SK-N-SH treated with all-trans-retinoic acid at 6 μM for 48 hours (cell line): Measurements from ENCODE around the gene ELK1.
"Not testable (repeated sequence)": the region's sequence is repeated elsewhere in the genome, so short reads cannot be mapped to it uniquely, and the experiment has no call there.

Source experiments
- ARNTL ChIP-seq: fragments of 450-650 bp; formaldehyde crosslinking; IDR thresholded peaks from 2 replicates; pipeline ENCODE4 v1.5.0; 2020; ENCODE audit warnings: low read depth, mild to moderate bottlenecking, moderate library complexity, borderline replicate concordance
- CSDC2 ChIP-seq: fragments of 250-450 bp; sonication (Bioruptor Pico); IDR thresholded peaks from 2 replicates; pipeline ENCODE4 v1.5.0; 2020; ENCODE audit warnings: mild to moderate bottlenecking, moderate library complexity
- RARB ChIP-seq: fragments of 250-450 bp; sonication (Bioruptor Pico); IDR thresholded peaks from 2 replicates; pipeline ENCODE4 v1.8.0; 2021; ENCODE audit warnings: mild to moderate bottlenecking, moderate library complexity
- ZC3H10 ChIP-seq: fragments of 250-450 bp; sonication (Bioruptor Pico); IDR thresholded peaks from 2 replicates; pipeline ENCODE4 v1.5.1; 2021; ENCODE audit warnings: mild to moderate bottlenecking, moderate library complexity
- ZFP3 ChIP-seq: fragments of 250-450 bp; sonication (Bioruptor Pico); IDR thresholded peaks from 2 replicates; pipeline ENCODE4 v1.5.0; 2020; ENCODE audit warnings: mild to moderate bottlenecking, moderate library complexity
- ZNF70 ChIP-seq: fragments of 450-650 bp; formaldehyde crosslinking; IDR thresholded peaks from 2 replicates; pipeline ENCODE4 v1.5.0; 2020; ENCODE audit warnings: mild to moderate bottlenecking, moderate library complexity
- TF ChIP-seq, protein P1 (sequence below): fragments of 250-450 bp; sonication (Bioruptor Pico); IDR thresholded peaks from 2 replicates; pipeline ENCODE4 v1.5.0; 2020; ENCODE audit warnings: mild to moderate bottlenecking, moderate library complexity
- TF ChIP-seq, protein P2 (sequence below): fragments of 250-450 bp; sonication (Bioruptor Pico); IDR thresholded peaks from 2 replicates; pipeline ENCODE4 v1.5.1; 2021; ENCODE audit warnings: mild to moderate bottlenecking, moderate library complexity
- TF ChIP-seq, protein P3 (sequence below): fragments of 250-450 bp; sonication (Bioruptor Pico); IDR thresholded peaks from 2 replicates; pipeline ENCODE4 v1.5.1; 2020; ENCODE audit warnings: low read depth, mild to moderate bottlenecking, moderate library complexity
- TF ChIP-seq, protein P4 (sequence below): fragments of 250-450 bp; sonication (Bioruptor Pico); IDR thresholded peaks from 2 replicates; pipeline ENCODE4 v1.8.0; 2020; ENCODE audit warnings: mild to moderate bottlenecking, moderate library complexity, borderline replicate concordance

DNA sequence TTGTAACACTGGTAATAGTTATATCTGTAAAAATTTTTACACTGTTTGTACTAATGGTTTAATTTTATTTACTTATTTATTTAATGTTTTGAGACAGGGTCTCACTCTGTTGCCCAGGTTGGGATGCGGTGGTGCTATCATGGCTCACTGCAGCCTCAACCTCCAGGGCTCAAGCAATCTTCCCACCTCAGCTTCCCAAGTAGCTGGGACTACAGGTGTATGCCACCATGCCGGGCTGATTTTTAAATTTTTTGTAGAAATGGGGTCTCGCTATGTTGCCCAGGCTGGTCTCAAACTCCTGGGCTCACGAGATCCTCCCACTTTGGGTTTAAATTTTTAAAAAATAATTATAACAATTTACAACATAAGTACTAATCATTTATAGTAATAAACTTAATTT, 47.2 kb downstream of the ELK1 start:
- not testable (repeated sequence) for TF ChIP-seq ZFP3, ZNF70, ARNTL, RARB, CSDC2, ZC3H10 (CRISPR knock-in tag)
- TF ChIP-seq, protein P1, sequence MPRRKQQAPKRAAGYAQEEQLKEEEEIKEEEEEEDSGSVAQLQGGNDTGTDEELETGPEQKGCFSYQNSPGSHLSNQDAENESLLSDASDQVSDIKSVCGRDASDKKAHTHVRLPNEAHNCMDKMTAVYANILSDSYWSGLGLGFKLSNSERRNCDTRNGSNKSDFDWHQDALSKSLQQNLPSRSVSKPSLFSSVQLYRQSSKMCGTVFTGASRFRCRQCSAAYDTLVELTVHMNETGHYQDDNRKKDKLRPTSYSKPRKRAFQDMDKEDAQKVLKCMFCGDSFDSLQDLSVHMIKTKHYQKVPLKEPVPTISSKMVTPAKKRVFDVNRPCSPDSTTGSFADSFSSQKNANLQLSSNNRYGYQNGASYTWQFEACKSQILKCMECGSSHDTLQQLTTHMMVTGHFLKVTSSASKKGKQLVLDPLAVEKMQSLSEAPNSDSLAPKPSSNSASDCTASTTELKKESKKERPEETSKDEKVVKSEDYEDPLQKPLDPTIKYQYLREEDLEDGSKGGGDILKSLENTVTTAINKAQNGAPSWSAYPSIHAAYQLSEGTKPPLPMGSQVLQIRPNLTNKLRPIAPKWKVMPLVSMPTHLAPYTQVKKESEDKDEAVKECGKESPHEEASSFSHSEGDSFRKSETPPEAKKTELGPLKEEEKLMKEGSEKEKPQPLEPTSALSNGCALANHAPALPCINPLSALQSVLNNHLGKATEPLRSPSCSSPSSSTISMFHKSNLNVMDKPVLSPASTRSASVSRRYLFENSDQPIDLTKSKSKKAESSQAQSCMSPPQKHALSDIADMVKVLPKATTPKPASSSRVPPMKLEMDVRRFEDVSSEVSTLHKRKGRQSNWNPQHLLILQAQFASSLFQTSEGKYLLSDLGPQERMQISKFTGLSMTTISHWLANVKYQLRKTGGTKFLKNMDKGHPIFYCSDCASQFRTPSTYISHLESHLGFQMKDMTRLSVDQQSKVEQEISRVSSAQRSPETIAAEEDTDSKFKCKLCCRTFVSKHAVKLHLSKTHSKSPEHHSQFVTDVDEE (CRISPR knock-in tag): not testable (repeated sequence)
- TF ChIP-seq, protein P2, sequence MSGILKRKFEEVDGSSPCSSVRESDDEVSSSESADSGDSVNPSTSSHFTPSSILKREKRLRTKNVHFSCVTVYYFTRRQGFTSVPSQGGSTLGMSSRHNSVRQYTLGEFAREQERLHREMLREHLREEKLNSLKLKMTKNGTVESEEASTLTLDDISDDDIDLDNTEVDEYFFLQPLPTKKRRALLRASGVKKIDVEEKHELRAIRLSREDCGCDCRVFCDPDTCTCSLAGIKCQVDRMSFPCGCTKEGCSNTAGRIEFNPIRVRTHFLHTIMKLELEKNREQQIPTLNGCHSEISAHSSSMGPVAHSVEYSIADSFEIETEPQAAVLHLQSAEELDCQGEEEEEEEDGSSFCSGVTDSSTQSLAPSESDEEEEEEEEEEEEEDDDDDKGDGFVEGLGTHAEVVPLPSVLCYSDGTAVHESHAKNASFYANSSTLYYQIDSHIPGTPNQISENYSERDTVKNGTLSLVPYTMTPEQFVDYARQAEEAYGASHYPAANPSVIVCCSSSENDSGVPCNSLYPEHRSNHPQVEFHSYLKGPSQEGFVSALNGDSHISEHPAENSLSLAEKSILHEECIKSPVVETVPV (CRISPR knock-in tag): not testable (repeated sequence)
- TF ChIP-seq, protein P3, sequence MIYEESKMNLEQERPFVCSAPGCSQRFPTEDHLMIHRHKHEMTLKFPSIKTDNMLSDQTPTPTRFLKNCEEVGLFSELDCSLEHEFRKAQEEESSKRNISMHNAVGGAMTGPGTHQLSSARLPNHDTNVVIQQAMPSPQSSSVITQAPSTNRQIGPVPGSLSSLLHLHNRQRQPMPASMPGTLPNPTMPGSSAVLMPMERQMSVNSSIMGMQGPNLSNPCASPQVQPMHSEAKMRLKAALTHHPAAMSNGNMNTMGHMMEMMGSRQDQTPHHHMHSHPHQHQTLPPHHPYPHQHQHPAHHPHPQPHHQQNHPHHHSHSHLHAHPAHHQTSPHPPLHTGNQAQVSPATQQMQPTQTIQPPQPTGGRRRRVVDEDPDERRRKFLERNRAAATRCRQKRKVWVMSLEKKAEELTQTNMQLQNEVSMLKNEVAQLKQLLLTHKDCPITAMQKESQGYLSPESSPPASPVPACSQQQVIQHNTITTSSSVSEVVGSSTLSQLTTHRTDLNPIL (CRISPR knock-in tag): not testable (repeated sequence)
- TF ChIP-seq, protein P4, sequence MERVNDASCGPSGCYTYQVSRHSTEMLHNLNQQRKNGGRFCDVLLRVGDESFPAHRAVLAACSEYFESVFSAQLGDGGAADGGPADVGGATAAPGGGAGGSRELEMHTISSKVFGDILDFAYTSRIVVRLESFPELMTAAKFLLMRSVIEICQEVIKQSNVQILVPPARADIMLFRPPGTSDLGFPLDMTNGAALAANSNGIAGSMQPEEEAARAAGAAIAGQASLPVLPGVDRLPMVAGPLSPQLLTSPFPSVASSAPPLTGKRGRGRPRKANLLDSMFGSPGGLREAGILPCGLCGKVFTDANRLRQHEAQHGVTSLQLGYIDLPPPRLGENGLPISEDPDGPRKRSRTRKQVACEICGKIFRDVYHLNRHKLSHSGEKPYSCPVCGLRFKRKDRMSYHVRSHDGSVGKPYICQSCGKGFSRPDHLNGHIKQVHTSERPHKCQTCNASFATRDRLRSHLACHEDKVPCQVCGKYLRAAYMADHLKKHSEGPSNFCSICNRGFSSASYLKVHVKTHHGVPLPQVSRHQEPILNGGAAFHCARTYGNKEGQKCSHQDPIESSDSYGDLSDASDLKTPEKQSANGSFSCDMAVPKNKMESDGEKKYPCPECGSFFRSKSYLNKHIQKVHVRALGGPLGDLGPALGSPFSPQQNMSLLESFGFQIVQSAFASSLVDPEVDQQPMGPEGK (CRISPR knock-in tag): not testable (repeated sequence)
